Measurements from ENCODE around the gene DIP2B. TPM values are rescaled to one million over a fixed set of nuclear protein-coding genes. Genes with fewer than 3 reads are reported as not detected.

DIP2B gene
- total RNA-seq, 1 donor from 2014 or later = 45.1 TPM

- no peak for TF ChIP-seq CTCF (IDR thresholded peaks at IDR 0.05; ENCODE audit: unreplicated experiment)
- peaks cover 29% of the 10 kb centered on the region for H3K4me1 Mint-ChIP-seq (ENCODE audit: unreplicated experiment)
- no peak overlapping the region for H3K27ac Mint-ChIP-seq (ENCODE audit: unreplicated experiment)
- no peaks in the 10 kb centered on the region for H3K36me3 Mint-ChIP-seq (ENCODE audit: low read depth, unreplicated experiment)
- no peak for DNase-seq (ENCODE audit: low spot score)
- H3K27me3 Mint-ChIP-seq (ENCODE audit: unreplicated experiment) = no peaks in the 10 kb centered on the region
- no peaks in the 10 kb centered on the region for H3K9me3 Mint-ChIP-seq (ENCODE audit: unreplicated experiment)
- H3K4me3 Mint-ChIP-seq (ENCODE audit: unreplicated experiment) = no peak overlapping the region
These were observed 63.1 kb downstream of the DIP2B start for GRCh38 chr12:50567926-50568325.

- Mint-ChIP-seq H3K4me3 (ENCODE audit: unreplicated experiment) (no peak overlapping the region), H3K27ac (ENCODE audit: unreplicated experiment) (peak overlapping the region; percentile 81), H3K27me3 (ENCODE audit: unreplicated experiment) (no peaks in the 10 kb centered on the region), H3K36me3 (ENCODE audit: low read depth, unreplicated experiment) (no peaks in the 10 kb centered on the region), H3K4me1 (ENCODE audit: unreplicated experiment) (peaks cover 32% of the 10 kb centered on the region), H3K9me3 (ENCODE audit: unreplicated experiment) (no peaks in the 10 kb centered on the region)
- DNase-seq (ENCODE audit: low spot score) = no peak
- TF ChIP-seq CTCF (IDR thresholded peaks at IDR 0.05; ENCODE audit: unreplicated experiment) = no peak
These were observed 63.7 kb downstream of the DIP2B start for GRCh38 chr12:50568338-50569091.

DNA sequence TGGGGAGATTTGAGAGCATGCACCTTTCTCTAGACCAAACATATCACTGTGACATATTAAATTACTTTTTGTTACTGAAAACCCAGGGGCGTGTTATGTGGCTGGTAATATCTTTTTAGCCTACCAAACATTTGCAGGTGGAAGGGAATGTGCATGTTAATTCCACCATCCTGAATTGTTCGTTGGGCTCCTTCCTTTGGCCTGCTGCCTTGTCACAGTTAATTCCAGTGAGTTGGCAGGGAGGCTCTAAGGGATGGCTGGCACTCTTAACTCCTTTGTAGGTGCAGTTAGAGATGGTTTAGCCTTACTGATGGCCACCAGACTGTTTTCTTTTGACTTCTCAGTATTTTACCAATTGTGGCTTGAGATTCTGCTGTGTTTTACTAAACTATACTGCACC is 64.5 kb downstream of the DIP2B start:
- H3K4me1 Mint-ChIP-seq (ENCODE audit: unreplicated experiment) = peaks cover 31% of the 10 kb centered on the region
- H3K27ac Mint-ChIP-seq (ENCODE audit: unreplicated experiment) = peak overlapping the region; percentile 81
- TF ChIP-seq CTCF (IDR thresholded peaks at IDR 0.05; ENCODE audit: unreplicated experiment) = no peak
- no peaks in the 10 kb centered on the region for H3K27me3 Mint-ChIP-seq (ENCODE audit: unreplicated experiment)
- no peaks in the 10 kb centered on the region for H3K9me3 Mint-ChIP-seq (ENCODE audit: unreplicated experiment)
- no peak for DNase-seq (ENCODE audit: low spot score)
- no peak overlapping the region for H3K4me3 Mint-ChIP-seq (ENCODE audit: unreplicated experiment)
- H3K36me3 Mint-ChIP-seq (ENCODE audit: low read depth, unreplicated experiment) = no peaks in the 10 kb centered on the region

- Mint-ChIP-seq H3K36me3 (ENCODE audit: low read depth, unreplicated experiment) (no peaks in the 10 kb centered on the region), H3K27me3 (ENCODE audit: unreplicated experiment) (no peaks in the 10 kb centered on the region), H3K4me1 (ENCODE audit: unreplicated experiment) (peaks cover 27% of the 10 kb centered on the region), H3K27ac (ENCODE audit: unreplicated experiment) (no peak overlapping the region), H3K9me3 (ENCODE audit: unreplicated experiment) (no peaks in the 10 kb centered on the region), H3K4me3 (ENCODE audit: unreplicated experiment) (no peak overlapping the region)
- DNase-seq (ENCODE audit: low spot score) = no peak
- no peak for TF ChIP-seq CTCF (IDR thresholded peaks at IDR 0.05; ENCODE audit: unreplicated experiment)
These were observed 65.1 kb downstream of the DIP2B start for GRCh38 chr12:50569876-50570275.

GRCh38 chr12:50571786-50572185 is 67.0 kb downstream of the DIP2B start:
- Mint-ChIP-seq H3K9me3 (ENCODE audit: unreplicated experiment) (no peaks in the 10 kb centered on the region), H3K27ac (ENCODE audit: unreplicated experiment) (no peak overlapping the region), H3K27me3 (ENCODE audit: unreplicated experiment) (no peaks in the 10 kb centered on the region), H3K4me1 (ENCODE audit: unreplicated experiment) (peaks cover 29% of the 10 kb centered on the region), H3K4me3 (ENCODE audit: unreplicated experiment) (no peak overlapping the region), H3K36me3 (ENCODE audit: low read depth, unreplicated experiment) (no peaks in the 10 kb centered on the region)
- DNase-seq (ENCODE audit: low spot score) = no peak
- TF ChIP-seq CTCF (IDR thresholded peaks at IDR 0.05; ENCODE audit: unreplicated experiment) = no peak
